Osteocyte (in vitro differentiated cells): ENCODE measurements around the gene DHRS3. TPM values are rescaled to one million over a fixed set of nuclear protein-coding genes. Genes with fewer than 3 reads are reported as not detected.

Source experiments
- DNase-seq: peaks from one replicate; pipeline ENCODE4 v3.0.0; 2021; ENCODE audit warnings: mixed read lengths; ENCODE audit not compliant: unreplicated experiment; ENCODE audit errors: extremely low spot score
- H3K27ac Mint-ChIP-seq: one replicate; pipeline ENCODE4 v1.8.0; 2021; ENCODE audit warnings: mild to moderate bottlenecking, mixed read lengths; ENCODE audit not compliant: unreplicated experiment
- H3K27me3 Mint-ChIP-seq: one replicate; pipeline ENCODE4 v1.8.0; 2021; ENCODE audit warnings: mixed read lengths; ENCODE audit not compliant: unreplicated experiment
- H3K36me3 Mint-ChIP-seq: one replicate; pipeline ENCODE4 v1.8.0; 2021; ENCODE audit warnings: mixed read lengths; ENCODE audit not compliant: unreplicated experiment
- H3K4me1 Mint-ChIP-seq: one replicate; pipeline ENCODE4 v1.8.0; 2021; ENCODE audit warnings: mixed read lengths; ENCODE audit not compliant: unreplicated experiment
- H3K4me3 Mint-ChIP-seq: one replicate; pipeline ENCODE4 v1.8.0; 2021; ENCODE audit warnings: mild to moderate bottlenecking, moderate library complexity, mixed read lengths; ENCODE audit not compliant: unreplicated experiment
- H3K9me3 Mint-ChIP-seq: one replicate; pipeline ENCODE4 v1.8.0; 2021; ENCODE audit warnings: mixed read lengths; ENCODE audit not compliant: unreplicated experiment
- total RNA-seq: library from RNA; stranded (reverse); gene quantifications from 2 replicates; pipeline ENCODE4 v1.2.1, GENCODE V29; 2021
- TF ChIP-seq, protein P1 (sequence below): fragments of 200-600 bp; sonication (generic); IDR thresholded peaks from 2 replicates; pipeline ENCODE4 v1.5.0; 2021; ENCODE audit warnings: antibody characterized with exemption, mild to moderate bottlenecking, moderate library complexity

DHRS3 gene
- total RNA-seq, 1 donor from 2014 or later = 52.5 TPM

DNA sequence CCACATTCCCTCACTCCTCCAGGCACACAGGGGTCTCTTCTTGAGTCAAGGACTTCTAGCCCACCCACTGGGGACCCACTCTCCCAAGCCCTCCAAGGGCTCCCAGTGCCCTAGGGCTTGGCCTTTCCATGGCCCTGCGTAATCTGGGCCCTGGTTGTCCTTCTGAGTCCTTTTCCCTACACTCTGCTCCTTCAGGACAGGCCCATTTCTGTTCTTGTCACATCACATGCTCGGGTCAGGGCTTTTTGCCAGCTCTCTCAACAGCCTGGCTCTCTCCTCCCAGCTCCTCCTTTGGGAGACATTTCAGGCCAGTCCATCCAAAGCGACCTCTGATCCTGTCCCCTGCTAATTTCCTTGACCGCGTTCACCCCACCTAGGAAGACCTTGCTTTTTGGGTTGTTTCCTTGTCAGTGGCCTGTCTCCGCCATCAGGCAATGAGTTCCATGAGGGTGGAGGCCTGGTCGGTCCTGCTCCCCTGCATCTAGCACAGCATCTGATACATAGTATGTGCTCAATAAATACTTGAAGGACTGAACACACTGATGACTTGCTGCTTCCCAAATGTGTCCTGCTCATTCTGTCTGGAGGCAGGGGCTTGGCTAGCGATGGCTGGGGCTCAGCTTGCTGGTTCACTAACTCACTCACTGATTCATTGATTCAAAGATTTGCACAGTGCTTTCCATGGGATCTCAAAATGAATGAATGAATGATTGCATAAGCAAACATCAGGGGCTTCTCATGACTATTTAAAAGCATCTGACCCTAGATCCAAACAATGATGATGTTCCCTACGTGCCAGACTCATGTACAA is 44.8 kb downstream of the DHRS3 start:
- Mint-ChIP-seq H3K4me1 (no peaks in the 10 kb centered on the region), H3K9me3 (no peaks in the 10 kb centered on the region), H3K36me3 (peaks cover 24% of the 10 kb centered on the region), H3K4me3 (no peak overlapping the region), H3K27ac (no peak overlapping the region), H3K27me3 (no peaks in the 10 kb centered on the region)
- DNase-seq = no peak
- TF ChIP-seq, protein P1, sequence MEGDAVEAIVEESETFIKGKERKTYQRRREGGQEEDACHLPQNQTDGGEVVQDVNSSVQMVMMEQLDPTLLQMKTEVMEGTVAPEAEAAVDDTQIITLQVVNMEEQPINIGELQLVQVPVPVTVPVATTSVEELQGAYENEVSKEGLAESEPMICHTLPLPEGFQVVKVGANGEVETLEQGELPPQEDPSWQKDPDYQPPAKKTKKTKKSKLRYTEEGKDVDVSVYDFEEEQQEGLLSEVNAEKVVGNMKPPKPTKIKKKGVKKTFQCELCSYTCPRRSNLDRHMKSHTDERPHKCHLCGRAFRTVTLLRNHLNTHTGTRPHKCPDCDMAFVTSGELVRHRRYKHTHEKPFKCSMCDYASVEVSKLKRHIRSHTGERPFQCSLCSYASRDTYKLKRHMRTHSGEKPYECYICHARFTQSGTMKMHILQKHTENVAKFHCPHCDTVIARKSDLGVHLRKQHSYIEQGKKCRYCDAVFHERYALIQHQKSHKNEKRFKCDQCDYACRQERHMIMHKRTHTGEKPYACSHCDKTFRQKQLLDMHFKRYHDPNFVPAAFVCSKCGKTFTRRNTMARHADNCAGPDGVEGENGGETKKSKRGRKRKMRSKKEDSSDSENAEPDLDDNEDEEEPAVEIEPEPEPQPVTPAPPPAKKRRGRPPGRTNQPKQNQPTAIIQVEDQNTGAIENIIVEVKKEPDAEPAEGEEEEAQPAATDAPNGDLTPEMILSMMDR = no peak

- peaks cover 31% of the 10 kb centered on the region for H3K36me3 Mint-ChIP-seq
Measured at GRCh38 chr1:12572522-12572921, 45.5 kb downstream of the DHRS3 start.

GRCh38 chr1:12570291-12570690 is 47.7 kb downstream of the DHRS3 start:
- no peaks in the 10 kb centered on the region for H3K27me3 Mint-ChIP-seq
- TF ChIP-seq, protein P1 = no peak
- H3K4me1 Mint-ChIP-seq = no peaks in the 10 kb centered on the region
- no peaks in the 10 kb centered on the region for H3K9me3 Mint-ChIP-seq
- no peak overlapping the region for H3K4me3 Mint-ChIP-seq
- no peak overlapping the region for H3K27ac Mint-ChIP-seq
- H3K36me3 Mint-ChIP-seq = peaks cover 31% of the 10 kb centered on the region
- no peak for DNase-seq

More at GRCh38 chr1:12572522-12572921, 45.5 kb downstream of the DHRS3 start:
- Mint-ChIP-seq H3K9me3 (no peaks in the 10 kb centered on the region), H3K27ac (no peak overlapping the region), H3K4me1 (no peaks in the 10 kb centered on the region), H3K4me3 (no peak overlapping the region), H3K27me3 (no peaks in the 10 kb centered on the region)
- TF ChIP-seq, protein P1 = no peak
- DNase-seq = no peak

GRCh38 chr1:12568009-12568767 is 49.8 kb downstream of the DHRS3 start:
- Mint-ChIP-seq H3K27ac (no peak overlapping the region), H3K4me1 (no peaks in the 10 kb centered on the region), H3K9me3 (peaks cover 7% of the 10 kb centered on the region), H3K4me3 (no peak overlapping the region), H3K27me3 (no peaks in the 10 kb centered on the region), H3K36me3 (peaks cover 28% of the 10 kb centered on the region)
- no peak for DNase-seq
- TF ChIP-seq, protein P1 = no peak

DNA sequence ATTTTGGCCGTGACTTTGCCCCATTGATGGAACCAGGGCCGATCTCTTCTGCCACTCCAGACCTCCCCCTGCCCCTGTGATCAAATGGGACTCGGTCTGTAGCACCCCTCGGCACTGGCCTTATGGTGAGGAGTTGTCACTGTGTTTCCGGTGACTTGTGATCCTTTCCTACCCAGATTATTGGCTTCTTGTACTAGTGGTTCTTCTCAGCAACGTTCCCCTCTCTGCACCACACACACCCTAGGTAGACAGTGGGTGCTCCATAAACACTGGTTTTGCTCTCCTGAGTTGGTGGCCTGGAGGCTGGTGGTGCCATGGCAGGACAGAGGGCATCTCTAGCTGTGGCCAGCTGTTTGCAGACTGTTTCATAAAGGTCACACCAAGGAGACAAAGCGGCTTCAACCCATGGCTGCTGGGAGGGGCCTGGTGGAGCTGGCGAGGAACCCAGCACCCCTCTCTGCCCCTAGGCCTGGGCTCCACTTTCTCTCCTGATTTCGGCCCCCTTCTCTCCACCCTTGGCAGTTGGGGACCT is 50.7 kb downstream of the DHRS3 start:
- H3K27me3 Mint-ChIP-seq = no peaks in the 10 kb centered on the region
- peaks cover 15% of the 10 kb centered on the region for H3K9me3 Mint-ChIP-seq
- H3K4me3 Mint-ChIP-seq = no peak overlapping the region
- DNase-seq = no peak
- peaks cover 33% of the 10 kb centered on the region for H3K36me3 Mint-ChIP-seq
- TF ChIP-seq, protein P1 = no peak
- no peaks in the 10 kb centered on the region for H3K4me1 Mint-ChIP-seq
- H3K27ac Mint-ChIP-seq = no peak overlapping the region
